CD1c-positive myeloid dendritic cell (primary cell): ENCODE measurements around the gene PCCA.
"Not testable (repeated sequence)": the region's sequence is repeated elsewhere in the genome, so short reads cannot be mapped to it uniquely, and the experiment has no call there.

Source experiments
- DNase-seq: peaks from one replicate; pipeline ENCODE4 v3.0.0-alpha.2; 2016; ENCODE audit errors: extremely low spot score

The PCCA gene

DNA sequence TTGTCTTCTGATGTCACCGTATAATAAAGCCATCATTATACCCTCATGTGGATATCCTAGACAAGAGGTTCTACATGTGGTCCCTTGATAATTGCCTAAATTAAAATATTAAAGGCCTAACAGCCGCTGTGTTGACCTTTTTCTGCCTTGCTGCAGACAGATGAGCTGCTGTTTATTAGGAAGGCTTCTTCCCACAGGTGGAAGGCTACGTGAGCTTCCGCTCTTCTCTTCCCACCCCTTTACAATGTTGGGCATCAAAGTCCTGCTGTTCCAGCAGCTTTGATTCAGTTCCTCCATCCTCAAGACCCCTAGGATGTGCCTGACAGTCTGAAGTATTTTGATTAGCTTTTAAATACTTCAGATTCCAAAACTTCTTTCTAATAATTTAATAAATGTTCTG lies 217.1 kb downstream of the PCCA start:
- DNase-seq: no peak

DNA sequence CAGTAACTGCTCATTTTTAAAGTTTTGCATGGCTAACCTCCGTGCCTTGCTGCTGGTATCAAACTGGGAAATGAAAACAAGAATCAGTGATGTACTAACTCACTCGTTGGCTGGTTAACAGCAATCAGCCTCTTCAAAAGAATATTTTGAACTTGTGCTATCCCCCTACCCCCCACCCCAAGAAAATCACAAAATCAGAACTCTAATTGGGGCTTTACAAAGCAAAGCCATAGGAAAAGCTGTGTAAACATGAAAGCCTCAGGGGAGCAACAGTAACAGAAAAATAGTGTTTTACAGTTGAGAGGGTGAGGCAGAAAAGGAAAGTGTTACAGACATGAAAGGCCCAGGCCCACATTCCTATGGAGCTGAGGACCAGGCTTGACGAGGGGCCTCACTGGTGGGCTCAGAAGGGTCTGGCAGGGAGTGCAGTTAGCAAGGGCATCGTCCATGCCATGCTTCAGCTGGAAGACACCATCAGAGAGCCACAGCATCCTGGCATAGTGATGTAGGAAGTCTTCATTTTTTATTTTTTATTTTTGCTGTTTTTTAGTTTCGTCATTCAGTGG lies 217.6 kb downstream of the PCCA start:
- DNase-seq: no peak

DNA sequence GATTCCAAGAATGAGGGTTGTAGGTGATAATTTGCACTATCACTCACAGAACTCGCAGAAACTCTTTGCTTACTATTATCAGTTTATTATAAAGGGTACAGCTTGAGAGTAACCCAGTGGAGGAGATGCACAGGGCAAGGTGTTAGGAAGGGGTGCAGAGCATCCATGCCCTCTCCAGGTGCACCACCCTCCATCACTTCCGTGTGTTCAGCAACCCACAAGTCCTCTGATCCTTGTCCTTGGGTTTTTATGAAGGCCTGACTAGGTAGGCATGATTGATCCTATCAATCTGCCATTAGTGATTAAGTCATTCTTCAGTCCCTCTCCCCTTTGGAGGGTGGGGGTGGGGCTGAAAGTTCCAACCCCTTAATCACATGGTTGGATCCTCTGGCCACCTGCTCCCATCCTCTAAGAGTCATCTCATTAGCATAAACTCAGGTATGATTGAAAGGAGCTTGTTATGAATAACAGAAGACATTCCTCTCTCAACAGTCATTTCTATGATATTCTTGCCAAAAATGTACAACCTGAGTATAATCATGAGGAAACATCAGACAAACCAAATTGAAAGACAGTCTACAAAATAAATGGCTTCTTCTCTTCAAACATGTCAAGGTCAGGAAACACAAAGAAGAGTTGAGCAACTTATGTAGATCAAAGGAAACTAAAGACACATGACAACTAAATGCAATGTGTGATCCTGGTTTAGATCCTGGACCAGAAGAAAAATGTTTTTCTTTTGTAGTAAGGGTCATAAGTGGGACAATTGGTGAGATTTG lies 225.4 kb downstream of the PCCA start:
- DNase-seq: no peak

DNA sequence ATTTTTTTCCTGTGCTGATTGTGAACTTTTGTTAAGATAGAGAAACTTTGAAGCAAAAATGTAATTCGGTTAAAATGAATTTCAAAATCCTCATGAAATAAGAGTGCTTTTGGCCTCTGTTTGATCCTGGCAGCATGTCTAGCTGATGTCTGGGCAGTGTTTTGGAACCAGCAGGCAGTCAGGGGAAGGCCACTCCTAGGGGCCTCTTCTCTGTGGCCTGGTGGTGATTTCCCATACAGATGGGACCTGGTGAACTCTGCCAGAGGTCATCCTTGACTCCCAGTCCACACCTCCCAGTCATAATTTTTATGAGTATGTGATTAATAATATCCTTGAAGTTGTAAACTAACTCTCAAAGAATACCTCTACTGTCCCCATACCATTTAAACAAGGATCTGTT lies 226.6 kb downstream of the PCCA start:
- DNase-seq: no peak

DNA sequence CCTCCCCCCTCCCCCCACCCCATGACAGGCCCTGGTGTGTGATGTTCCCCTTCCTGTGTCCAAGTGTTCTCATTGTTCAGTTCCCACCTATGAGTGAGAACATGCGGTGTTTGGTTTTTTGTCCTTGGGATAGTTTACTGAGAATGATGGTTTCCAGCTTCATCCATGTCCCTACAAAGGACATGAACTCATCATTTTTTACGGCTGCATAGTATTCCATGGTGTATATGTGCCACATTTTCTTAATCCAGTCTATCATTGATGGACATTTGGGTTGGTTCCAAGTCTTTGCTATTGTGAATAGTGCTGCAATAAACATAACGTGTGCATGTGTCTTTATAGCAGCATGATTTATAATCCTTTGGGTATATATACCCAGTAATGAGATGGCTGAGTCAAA lies 229.6 kb downstream of the PCCA start:
- DNase-seq: not testable (repeated sequence)

DNA sequence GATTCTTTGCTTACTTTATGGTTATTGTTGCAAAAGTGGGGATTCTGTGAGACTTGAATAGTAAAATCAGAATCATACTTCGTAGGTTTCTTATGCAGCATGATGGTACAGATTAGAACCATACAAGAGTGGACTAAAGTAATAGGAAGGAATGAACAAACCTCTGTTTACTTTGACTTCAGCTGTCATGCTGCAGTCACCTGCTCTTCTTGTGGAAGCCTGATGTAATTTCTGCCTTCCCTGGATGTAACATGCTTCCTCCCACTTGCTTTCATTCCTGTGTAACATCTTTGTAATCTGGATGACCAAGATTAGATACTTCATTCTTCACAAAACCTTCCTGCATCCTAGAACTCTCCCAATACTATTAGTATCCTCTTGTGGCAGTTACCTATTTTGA lies 235.0 kb downstream of the PCCA start:
- DNase-seq: no peak

DNA sequence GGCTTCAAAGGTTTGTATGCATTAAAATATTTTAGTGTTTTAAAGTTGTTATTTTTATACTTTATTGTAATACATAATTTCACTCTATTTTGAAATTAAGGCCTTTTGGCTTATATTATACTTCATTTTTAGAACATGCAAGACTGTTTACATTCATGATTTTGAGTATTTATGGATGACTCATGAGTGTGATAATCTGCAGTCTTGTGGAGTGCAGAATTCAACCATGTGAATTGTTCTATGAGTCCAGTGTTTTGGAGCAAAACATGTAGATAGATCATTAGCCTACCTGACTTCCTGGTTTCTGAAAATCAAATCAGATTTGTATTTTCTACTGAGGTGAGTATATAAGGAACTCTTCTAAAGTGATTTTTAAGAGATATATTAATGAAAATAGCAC lies 241.8 kb downstream of the PCCA start:
- DNase-seq: no peak

DNA sequence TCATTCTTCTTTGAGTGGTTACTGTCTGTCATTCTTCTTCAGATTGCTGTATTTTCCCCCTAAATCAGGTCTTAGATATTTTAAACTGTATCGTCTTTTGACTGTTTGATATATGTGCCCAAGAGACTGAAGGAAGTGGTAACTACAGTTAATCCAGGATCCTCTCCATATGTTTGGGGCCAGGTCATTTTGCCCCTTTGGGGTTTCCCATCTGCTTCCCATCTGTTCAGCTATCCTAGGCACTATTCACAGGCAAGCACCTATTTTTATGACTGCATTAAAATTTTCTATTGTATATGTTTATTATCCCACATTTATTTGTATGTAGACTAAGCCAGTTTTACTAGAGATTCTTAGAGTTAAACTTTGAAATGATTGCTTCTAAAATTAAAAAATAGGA lies 244.2 kb downstream of the PCCA start:
- no peak for DNase-seq

DNA sequence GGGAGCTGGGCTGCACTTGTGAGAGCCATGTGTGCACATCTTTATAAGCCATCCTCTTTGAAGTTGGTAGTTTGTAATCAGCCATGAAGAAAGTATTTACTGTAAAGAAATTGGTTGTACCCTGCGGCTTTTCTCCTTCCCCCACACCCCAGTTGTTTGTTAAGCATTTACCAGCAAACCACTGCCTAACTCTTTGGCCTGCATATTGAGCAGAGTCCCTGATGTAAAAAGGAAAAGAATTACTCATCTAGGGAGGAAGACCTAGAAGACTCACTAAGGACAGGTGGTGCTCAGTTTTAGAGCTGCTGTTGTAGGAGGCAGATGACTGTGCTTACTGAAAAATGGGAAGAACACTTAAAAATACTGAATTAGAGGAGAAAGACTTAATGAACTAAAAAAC lies 245.3 kb downstream of the PCCA start:
- no peak for DNase-seq

DNA sequence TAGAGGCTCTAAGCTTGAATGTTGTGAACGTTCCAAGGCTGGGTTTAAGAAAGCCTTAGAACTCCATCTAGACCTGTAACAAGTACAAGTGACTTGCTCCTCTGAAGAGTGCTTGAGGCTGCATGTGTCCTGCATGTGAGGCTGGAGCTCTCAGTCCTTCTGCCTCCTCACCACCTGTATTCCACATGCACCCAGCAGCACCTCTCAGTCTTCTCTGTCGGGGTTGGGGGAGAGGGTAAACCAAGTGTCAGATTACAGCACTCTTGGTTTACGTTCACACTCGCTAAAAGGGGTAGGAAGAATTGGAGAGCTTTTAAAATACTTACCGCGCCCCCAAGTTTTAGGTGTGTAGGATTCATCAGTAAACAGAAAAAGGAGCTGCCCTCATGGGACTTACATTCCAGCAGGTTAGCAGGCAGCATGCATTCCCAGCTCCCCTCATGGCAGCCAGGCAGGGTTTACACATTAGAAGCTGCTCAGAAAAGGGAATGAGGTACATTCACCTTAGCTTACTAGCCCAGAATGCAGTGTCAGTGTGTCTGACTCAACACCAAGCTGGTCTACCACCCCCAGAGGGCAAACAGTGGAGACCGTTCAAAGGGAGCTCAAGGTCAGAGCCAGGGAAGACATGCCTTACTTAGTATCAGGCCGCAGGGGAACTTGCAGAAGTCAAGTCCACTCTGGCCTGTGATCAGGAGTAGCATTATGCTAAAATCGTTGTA lies 248.1 kb downstream of the PCCA start:
- no peak for DNase-seq

DNA sequence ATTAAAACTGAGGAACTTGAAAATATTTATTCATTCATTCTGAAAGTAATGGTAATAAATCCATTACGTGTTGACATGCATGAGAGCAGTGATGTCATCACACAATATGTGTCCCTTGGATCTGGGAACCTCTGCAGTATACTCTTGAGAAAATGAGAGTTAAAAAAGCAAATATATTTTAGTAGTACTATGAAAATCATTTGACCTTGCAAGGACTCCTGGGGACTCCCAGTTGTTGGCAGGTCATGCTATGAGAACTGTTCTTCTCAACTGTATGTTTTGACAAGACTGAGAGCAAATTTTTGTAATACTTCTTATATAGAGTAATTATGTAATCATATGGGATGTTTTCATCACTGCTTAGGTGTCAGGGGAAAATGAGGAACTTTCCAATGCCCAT lies 249.4 kb downstream of the PCCA start:
- peak; percentile 4 for DNase-seq

DNA sequence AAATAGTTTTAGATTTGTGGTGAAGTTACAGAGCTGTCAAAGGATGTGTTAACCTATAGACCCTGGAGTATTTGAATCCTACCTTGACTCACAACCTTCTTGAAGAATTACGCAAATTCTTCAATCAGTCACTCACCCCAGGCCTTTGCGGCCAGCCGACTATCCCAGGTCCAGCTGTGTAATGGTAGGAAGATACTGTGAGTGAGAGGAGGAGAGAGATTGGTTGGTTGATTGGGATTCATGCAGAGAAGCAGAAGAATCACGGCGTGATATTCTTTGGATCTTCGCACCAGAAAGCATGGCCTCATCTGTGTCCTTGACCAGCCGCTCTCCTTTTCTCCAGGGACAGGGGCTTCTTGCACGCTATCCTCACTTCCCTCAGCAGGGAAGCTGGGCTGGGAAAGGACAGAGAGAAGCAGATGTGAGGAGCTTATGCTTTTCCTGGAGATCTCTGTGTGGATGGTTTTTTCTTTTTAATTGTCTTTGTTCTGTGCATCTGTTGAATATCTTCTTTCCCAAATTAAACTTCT lies 250.6 kb downstream of the PCCA start:
- DNase-seq: no peak

DNA sequence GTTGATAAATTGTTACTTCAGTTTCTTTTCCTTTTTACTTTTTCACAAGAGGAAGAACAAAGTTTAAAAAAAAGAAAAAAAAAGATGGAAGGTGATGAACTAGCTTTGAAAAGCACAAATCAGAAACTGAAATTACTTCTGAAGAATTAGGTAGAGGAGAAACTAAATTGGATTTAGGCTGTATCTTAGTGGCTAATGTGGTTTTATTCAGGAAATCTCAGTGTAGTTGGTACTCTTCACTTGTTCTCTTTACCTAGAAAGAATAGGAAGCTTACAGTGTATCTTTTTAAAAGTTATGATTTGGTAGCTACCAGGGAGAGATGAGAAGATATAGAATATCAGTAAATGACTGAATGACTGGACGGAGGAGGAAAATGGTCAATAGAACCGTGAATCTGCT lies 252.0 kb downstream of the PCCA start:
- no peak for DNase-seq

DNA sequence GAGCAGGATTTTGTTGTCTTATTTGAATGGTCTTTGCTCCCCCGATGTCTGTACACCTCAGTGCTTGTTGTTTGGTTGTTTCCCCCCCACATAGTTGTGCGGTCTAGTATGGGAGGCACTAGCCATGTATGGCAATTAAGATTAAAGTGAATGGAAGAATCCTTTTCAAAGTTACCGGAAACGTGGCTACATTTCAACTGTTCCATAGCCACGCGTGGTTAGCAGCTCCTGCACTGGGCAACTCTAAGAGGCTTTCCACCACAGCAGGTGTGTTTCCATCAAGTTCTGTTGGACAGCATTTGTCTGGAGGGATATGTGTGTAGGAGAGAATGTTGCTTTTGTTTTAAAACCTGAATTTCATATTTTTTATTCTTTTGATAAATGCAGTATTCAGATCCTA lies 252.4 kb downstream of the PCCA start:
- DNase-seq: no peak

DNA sequence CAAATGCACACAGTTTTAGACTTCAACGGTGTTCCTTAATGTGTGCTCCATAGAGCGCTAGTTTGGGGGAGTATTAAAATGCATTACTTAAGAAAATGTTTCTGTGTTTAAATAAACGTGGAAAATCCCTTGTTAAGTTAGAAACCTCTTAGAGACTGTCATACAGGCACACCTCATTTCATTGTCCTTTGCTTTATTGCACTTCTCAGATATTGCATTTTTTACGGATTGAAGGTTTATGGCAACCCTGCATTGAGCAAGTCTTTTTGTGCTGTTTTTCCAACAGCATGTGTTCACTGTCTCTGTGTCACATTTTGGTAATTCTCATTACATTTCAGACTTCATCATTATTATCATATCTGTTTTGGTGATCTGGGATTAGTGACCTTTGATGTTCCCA lies 255.7 kb downstream of the PCCA start:
- no peak for DNase-seq

DNA sequence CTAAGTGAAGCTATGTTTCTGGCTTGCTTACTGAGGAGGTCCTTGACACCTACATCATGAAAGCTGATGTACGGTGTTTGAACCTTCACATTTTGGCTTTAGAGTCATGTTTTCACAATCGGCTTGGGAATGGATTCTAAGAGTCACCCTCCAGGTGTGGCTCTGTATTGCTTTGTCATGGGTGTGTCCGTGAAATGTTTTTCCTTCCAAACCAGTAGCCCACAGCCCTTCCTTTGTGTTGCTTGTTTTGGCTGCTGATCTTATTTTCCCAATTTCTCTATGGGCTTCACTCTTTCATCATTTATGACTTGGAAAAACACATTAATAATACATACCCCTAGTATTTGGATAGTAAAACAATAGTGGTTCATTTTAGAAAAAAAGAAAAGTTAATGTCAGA lies 259.1 kb downstream of the PCCA start:
- no peak for DNase-seq

DNA sequence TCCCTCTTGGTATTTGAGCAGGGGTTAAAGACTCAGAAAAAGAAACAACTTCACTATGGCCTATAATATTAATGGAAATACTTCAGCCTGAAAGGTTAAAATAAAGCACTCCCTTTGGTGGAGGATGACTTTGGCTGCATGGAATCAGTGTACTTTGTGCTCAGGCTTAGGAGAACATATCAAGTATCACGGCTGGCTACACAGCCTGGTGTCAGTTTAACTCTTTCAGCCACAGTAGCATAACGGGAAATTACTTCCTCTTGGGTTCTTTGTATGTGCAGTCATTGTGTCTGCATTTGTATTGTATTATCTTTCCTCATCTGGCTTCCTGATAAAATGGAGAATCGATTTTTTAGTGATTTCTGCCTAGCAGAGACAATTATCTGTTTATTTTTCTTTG lies 260.7 kb downstream of the PCCA start:
- DNase-seq: no peak

DNA sequence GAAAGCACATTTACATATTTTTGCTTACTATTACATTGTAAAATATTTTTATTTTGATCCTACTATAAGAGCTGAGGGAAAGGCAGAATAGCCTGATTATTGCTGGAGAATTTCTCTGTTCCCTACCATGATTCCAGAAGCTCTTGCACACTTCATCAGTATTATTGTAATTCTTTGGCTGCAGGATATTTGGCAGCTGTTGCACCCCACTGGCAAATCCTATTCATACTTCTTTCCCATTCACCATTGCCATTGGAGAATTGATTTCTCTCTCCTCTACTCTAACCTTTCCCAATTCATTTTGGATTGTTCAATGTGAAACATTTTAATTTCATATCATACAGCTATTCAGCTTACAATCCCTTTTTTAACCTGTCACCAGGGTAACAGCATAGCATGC lies 261.7 kb downstream of the PCCA start:
- DNase-seq: no peak

DNA sequence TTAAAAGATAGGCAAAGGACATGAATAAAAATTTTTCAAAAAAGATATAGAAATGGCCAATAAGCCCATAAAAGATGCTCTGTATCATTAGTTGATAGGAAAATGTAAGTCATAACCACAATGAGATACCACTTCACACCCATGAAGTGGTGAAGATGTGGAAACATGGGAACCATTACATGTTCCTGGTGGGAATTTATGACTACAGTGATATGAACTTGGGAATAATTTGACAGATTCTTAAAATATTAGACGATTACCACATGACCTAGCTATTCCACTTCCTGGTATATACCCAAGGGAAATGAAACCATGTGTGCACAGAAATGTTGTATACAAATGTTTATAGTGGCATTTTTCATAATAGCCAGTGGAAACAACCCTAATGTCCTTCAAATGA lies 267.5 kb downstream of the PCCA start:
- DNase-seq: no peak

DNA sequence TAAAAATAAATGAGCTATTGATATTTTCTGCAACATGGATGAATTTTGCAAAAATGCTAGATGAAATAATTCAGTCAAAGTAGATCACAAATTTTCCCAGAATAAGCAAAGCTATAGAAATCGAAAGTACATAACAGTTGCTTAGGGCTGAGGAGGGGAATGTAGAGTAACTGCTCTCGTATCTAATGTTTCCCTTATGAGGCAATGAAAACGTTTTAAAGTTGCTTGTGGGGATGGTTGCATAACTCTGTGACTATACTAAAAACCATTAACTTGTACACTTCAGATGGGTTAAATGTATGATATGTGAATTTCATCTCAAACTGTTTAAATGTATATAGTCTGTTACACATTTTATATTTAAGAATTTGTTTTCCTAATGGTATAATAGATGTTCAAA lies 268.0 kb downstream of the PCCA start:
- DNase-seq: no peak

DNA sequence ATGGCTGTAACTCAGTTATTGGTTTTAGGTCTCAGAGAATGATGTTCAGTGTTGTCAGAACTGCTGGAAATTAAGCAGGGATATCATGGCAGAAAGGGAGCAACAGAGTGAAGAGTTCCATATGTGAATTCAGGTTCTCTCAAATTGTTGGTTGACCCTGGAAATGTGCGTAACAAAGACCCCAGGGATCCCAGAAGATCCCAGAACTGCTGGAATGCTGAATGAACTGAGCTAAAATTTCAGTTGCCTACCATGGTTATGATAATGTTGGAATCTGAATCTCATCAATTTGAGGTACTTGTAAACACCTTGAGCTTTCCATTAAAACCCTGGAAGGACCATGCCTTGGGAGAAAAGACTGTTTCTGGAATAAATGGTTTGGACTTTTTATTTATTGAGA lies 268.9 kb downstream of the PCCA start:
- DNase-seq: no peak

DNA sequence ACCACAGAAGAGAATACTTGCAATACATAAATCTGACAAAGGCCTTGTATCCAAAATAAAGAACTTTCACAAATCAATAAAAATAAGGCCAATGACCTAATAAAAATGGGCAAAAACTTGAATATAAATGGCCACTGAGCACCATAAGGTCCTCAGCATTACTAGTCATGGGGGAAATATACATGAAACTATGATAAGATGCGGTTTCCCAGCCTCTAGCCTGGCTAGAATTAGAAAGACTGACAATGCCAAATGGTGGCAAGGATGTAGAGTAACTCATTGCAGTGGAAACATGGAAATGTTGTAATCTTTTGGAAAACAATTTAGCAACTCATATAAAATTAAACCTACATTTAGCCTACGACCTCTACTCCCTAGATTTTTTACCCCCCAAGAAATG lies 272.6 kb downstream of the PCCA start:
- DNase-seq: no peak

DNA sequence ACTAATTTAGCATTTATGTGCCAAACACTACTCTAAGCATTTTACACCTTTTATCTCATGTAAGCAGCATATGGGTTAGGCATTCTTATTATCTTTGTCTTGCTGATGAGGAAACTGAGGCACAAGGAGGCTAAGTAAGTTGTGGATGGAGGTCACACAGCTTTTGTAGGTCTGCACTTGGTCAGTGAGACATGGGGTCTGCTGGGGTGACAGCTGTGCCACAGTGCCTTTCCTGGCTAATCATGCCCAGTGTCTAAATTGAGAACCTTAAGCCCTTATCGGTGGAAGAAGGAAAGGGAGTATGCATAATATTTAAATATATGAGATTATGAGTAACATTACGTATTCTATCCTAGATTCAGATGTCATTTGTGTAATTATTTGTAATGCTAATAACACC lies 273.5 kb downstream of the PCCA start:
- no peak for DNase-seq
